T-helper 1 cell treated with Interleukin-12 subunit alpha and Interleukin-12 subunit beta and Interleukin-4 antibody, amounts not matched to agents 30 ng/mL and 1 ng/mL, for 36 hours (primary cell): Measurements from ENCODE around the gene JAK1. TPM values are rescaled to one million over a fixed set of nuclear protein-coding genes. Genes with fewer than 3 reads are reported as not detected.

Experiments
- intact Hi-C: fragments of 100-400 bp; cut with micrococcal nuclease; formaldehyde crosslinking; loops from one replicate; pipeline ENCODE4 v1.15.1; 2024
- total RNA-seq: library from RNA; stranded (reverse); gene quantifications from 2 replicates; pipeline ENCODE4 v1.2.3, GENCODE V29; 2022

The JAK1 gene
- total RNA-seq, 1 donor from 2014 or later: 206 TPM

DNA sequence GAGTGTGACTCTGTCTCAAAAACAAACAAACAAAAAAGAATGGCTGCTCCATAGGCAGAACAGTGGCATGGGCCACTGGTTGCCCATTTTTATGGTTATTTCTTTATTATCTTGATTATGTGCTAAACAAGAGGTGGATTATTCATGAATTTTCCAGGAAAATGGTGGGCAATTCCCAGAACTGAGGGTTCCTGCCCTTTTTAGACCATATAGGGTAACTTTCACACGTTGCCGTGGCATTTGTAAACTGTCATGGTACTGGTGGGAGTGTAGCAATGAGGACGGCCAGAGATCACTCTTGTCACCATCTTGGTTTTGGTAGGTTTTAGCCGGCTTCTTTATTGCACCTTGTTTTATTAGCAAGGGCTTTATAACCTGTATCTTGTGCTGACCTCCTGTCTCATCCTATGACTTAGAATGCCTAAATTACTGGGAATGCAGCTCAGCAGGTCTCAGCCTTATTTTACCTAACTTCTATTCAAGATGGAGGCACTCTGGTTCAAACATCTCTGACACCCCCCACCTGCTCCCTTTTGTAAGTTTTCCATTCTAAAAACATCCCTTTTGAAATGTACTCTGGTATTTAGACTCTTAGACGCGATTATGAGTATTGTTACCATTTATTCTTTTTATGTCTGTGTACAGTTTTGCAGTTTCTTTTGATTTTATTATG lies 164.4 kb downstream of the JAK1 start:
- intact Hi-C loops: no loop called here

DNA sequence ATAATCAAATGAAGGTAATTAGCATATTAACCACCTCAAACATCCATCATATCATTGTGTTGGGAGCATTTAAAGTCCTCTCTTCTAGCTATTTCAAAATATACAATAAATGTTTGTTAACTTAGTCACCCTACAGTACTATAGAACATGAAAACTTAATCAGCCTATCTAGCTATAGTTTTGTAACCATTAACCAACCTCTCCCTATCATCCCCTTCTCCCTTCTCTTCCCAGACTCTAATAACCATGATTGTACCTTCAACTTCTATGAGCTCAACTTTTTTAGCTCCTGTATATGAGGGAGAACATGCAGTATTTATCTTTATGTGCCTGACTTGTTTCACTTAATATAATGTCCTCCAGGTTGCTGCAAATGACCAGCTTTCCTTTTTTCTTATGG lies 167.5 kb downstream of the JAK1 start:
- intact Hi-C loops: no loop called here

DNA sequence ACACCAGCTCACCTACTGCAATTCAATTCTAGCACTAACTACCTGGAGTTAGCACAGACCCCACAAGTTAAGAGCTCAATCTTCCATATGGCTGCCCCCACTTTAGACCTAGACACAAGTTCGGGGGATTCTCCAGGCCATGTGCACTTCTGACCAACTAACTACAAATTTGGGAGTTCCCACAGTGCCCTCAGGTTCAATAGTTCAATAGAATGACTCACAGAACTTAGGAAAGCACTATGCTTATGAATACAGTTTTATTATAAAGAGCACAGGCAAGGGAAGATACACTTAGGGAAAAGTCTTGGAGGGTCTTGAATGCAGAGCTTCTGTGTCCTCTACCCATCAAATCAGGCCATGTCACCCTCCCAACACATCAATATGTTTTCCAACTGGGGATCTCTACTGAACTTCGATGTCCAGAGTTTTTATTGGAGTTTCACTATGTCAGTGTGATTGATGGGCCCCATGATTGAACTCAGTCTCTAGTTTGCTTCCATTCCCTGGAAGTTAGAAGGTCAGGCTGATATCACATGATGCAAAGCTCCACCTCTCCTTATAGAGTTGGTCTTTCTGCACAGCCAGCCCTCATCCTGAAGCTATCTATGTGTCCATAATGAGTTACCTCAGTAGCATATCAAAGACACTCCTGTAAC lies 175.4 kb downstream of the JAK1 start:
- intact Hi-C loops: no loop called here

Other genes starting within 250 kb of the JAK1 start
- 0.34 and 0.42 TPM in 2 replicates for gene RAVER2, start 221.5 kb downstream of the JAK1 start, total RNA-seq
- gene AK4, start 181.7 kb upstream of the JAK1 start, total RNA-seq: 56.5 and 58.0 TPM in 2 replicates